Heart right ventricle (tissue), 16 donors: ENCODE data around the gene FOSB. TPM values are rescaled to one million over a fixed set of nuclear protein-coding genes. Genes with fewer than 3 reads are reported as not detected.

Experiments
- ATAC-seq, 8 donors: fragments of 200-7000 bp; cut with Tn5 transposase; one replicate each; pipeline ENCODE4 v1.9.1; 2020; ENCODE audit warnings: mild to moderate bottlenecking in 8 of 8, moderate library complexity in 8 of 8, moderate number of reproducible peaks in 1 of 8
- DNase-seq, 2 donors: peaks; one replicate each; pipeline ENCODE4 v3.0.0-alpha.2; 2020
- H3K27ac ChIP-seq, 10 donors: fragments of 200-600 bp; sonication (generic) in 2 of 10; one replicate each; pipeline versions ENCODE4 v1.5.0 to v1.8.0; 2020 to 2022; ENCODE audit warnings: mild to moderate bottlenecking in 3 of 10
- H3K27me3 ChIP-seq, 7 donors: fragments of 200-600 bp; one replicate each; pipeline ENCODE4 v1.8.0; 2021 to 2022; ENCODE audit warnings: mild to moderate bottlenecking in 2 of 7
- H3K36me3 ChIP-seq, 9 donors: fragments of 200-600 bp; sonication (generic) in 1 of 9; one replicate each; pipeline versions ENCODE4 v1.5.0 to v1.8.0; 2020 to 2022; ENCODE audit warnings: mild to moderate bottlenecking in 2 of 9
- H3K4me1 ChIP-seq, 9 donors: fragments of 200-600 bp; sonication (generic) in 1 of 9; one replicate each; pipeline versions ENCODE4 v1.5.0 to v1.8.0; 2020 to 2022; ENCODE audit warnings: mild to moderate bottlenecking in 4 of 9
- H3K4me3 ChIP-seq, 10 donors: fragments of 200-600 bp; sonication (generic) in 2 of 10; one replicate each; pipeline versions ENCODE4 v1.5.0 to v1.8.0; 2020 to 2022; ENCODE audit warnings: mild to moderate bottlenecking in 7 of 10, moderate library complexity in 2 of 10
- H3K9me3 ChIP-seq, 11 donors: fragments of 200-600 bp in 10 of 11; sonication (generic) in 2 of 11; one replicate each; pipeline versions ENCODE4 v1.5.0 to v1.8.0; 2013 to 2022; ENCODE audit warnings: mild to moderate bottlenecking in 2 of 11, control low read depth in 1 of 11, moderate library complexity in 1 of 11
- WGBS, 2 donors: extraction: QIAGEN DNeasy Blood & Tissue Kit; methylation state at CpG; one replicate each; pipeline ENCODE4 v1.1.7; 2013; ENCODE audit warnings: inconsistent platforms in 1 of 2; 5-methylcytosine and 5-hydroxymethylcytosine counted together
- intact Hi-C, 10 donors: fragments of 100-400 bp; cut with DNase I; formaldehyde crosslinking; loops; one replicate each; pipeline versions ENCODE4 v1.11.1 to v1.14.2; 2022
- polyA plus RNA-seq, 2 donors: library from polyadenylated mRNA; stranded (reverse); fragments of 200-250 nt; gene quantifications; one replicate each; pipeline ENCODE4 v1.2.3, GENCODE V29; 2013
- total RNA-seq, 10 donors: library from RNA; stranded (reverse); fragmentation: NEBNext Ultra II Directional in 3 of 10; extraction: Animal tissue kit (Norgen Biotek cat#: 25700) in 3 of 10; gene quantifications; one replicate each; pipeline versions ENCODE4 v1.2.1 to v1.2.4, GENCODE V29; 2021 to 2023
- TF ChIP-seq, protein P1 (sequence below), 9 donors: fragments of 200-600 bp; sonication (generic) in 2 of 9; IDR thresholded peaks; one replicate each; pipeline versions ENCODE4 v1.5.0 to v1.8.0; 2021 to 2022; ENCODE audit warnings: antibody characterized with exemption in 9 of 9, mild to moderate bottlenecking in 5 of 9, moderate library complexity in 1 of 9
- donor health status: Arrhythmogenic right ventricular cardiomyopathy.
- donor health status: ischemic (EF 13 %, LVEDD 7.1; RV severe dilation, severe dysfunction).
- donor health status: healthy with polysubstance abuse.
- donor health status: DM: no; HTN: yes; CAD: no.
- donor health status: DM: no; HTN: no; CAD: no.
- donor health status: ischemic (EF 25% LVEDD 6.9; RV normal size, moderate dysfunction).
- donor health status: ischemic (EF 25% LVEDD 5.7; RV mildly dilated, moderate dysfunction).
- donor health status: healthy.
- donor health status: DM: yes; HTN: yes; CAD: no.
- donor health status: Ischemic cardiomyopathy.
- donor health status: ischemic (EF 35%, LVEDD 5.7; RV mildly dilated, moderate dysfunction).
- donor health status: nonischemic (EF 11% LVEDD 7.7; RV severe dilation, severe dysfunction).
- donor health status: DM: yes; HTN: yes; CAD: no.
- donor health status: PGD.
- donor health status: ischemic (EF 29% LVEDD 5.4; RV normal size, mild dysfunction).
- donor health status: nonischemic (EF 23%, LVEDD 6.1; RV moderate dilation, normal function).

Gene FOSB
- total and polyA plus RNA-seq, 12 donors, result 0.39 to 54.5 (median 4.8) TPM

DNA sequence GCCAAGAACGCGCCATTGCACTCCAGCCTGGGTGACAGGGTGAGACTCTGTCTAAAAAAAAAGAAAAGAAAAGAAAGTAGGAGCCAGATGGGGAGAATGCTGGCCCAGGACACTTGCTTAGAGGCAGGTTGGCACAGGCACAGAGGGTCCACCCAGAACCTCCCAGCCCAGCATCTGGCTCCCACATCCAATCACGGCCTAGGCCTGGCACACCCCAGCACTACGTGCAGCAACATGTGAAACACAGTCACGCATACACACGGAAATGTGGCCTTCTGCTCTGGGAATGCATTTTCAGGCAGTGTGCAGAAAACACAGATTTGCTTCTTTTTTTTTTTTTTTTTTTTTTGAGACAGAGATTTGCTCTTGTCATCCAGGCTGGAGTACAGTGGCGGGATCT, 20.9 kb upstream of the FOSB start:
- no peak overlapping the region for H3K27ac ChIP-seq
- TF ChIP-seq, protein P1, sequence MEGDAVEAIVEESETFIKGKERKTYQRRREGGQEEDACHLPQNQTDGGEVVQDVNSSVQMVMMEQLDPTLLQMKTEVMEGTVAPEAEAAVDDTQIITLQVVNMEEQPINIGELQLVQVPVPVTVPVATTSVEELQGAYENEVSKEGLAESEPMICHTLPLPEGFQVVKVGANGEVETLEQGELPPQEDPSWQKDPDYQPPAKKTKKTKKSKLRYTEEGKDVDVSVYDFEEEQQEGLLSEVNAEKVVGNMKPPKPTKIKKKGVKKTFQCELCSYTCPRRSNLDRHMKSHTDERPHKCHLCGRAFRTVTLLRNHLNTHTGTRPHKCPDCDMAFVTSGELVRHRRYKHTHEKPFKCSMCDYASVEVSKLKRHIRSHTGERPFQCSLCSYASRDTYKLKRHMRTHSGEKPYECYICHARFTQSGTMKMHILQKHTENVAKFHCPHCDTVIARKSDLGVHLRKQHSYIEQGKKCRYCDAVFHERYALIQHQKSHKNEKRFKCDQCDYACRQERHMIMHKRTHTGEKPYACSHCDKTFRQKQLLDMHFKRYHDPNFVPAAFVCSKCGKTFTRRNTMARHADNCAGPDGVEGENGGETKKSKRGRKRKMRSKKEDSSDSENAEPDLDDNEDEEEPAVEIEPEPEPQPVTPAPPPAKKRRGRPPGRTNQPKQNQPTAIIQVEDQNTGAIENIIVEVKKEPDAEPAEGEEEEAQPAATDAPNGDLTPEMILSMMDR (IDR thresholded peaks at IDR 0.05), result no peak
- intact Hi-C loops, result loop anchor here in 1 of 10 donors (10.0 kb wide), 1 partner anchor 198 kb away; no protein-coding TSS in a partner anchor
- ATAC-seq (no peak), DNase-seq (no peak)
- H3K4me1 ChIP-seq, result peaks cover 7 to 59% (median 42%) of the 10 kb centered on the region in 9 donors
- no peaks in the 10 kb centered on the region for H3K27me3 ChIP-seq
- no peaks in the 10 kb centered on the region for H3K36me3 ChIP-seq
- H3K9me3 ChIP-seq, result no peaks in the 10 kb centered on the region
- WGBS, 2 donors, result 78 to 84% methylated on average over 7 of the region's 7 CpGs
- no peak overlapping the region for H3K4me3 ChIP-seq

DNA sequence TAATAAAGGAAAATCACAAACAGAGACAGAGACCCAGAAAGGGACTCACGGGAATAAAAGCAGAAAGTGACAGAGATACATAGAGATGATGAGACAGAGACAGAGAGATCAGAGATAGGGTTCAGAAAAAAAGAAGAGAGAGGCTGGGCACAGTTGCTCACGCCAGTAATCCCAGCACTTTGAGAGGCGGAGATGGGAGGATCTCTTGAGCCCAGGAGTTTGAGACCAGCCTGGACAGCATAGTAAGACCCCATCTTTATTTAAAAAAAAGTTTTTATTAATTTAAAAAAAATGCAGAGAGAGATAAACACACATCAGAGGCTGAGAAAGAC, 19.4 kb upstream of the FOSB start:
- DNase-seq, result no peak
- 93 to 96% methylated on average over 3 of the region's 3 CpGs for WGBS, 2 donors
- Histone ChIP-seq H3K27ac (no peak overlapping the region), H3K4me1 (peaks cover 7 to 52% (median 31%) of the 10 kb centered on the region in 9 donors), H3K27me3 (no peaks in the 10 kb centered on the region), H3K9me3 (no peaks in the 10 kb centered on the region), H3K36me3 (no peaks in the 10 kb centered on the region), H3K4me3 (no peak overlapping the region)
- intact Hi-C loops, result loop anchor here in 1 of 10 donors (10.0 kb wide), 1 partner anchor 196 kb away; no protein-coding TSS in a partner anchor
- ATAC-seq, result no peak
- TF ChIP-seq, protein P1 (IDR thresholded peaks at IDR 0.05), result no peak

DNA sequence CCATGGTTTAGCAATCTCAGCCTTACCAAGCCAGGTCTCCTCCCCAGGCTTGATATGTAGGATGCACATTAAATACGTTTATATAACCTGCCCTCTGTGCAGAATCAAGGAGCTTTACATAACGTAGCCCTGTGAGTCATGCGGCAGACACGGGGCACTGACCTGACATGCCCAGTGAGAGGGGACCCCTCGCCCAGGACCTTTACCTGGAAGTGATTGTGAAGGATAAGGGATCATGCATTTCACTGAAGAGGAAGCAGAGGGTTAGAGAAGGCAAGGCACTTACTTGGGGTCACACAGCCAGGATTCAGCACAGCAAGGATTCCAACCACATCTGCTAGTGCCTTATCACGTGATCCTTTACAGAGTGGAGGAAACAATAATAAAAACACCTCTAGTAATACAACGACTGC, 18.9 kb upstream of the FOSB start:
- Histone ChIP-seq H3K4me1 (peaks cover 7 to 51% (median 31%) of the 10 kb centered on the region in 9 donors), H3K27ac (peak overlapping the region in 1 of 10 donors; percentile 82), H3K27me3 (no peaks in the 10 kb centered on the region), H3K4me3 (no peak overlapping the region), H3K36me3 (no peaks in the 10 kb centered on the region), H3K9me3 (no peaks in the 10 kb centered on the region)
- 74 to 78% methylated on average over 7 of the region's 7 CpGs for WGBS, 2 donors
- intact Hi-C loops, result loop anchor here in 1 of 10 donors (10.0 kb wide), 1 partner anchor 196 kb away; no protein-coding TSS in a partner anchor
- DNase-seq, result no peak
- ATAC-seq, result no peak
- TF ChIP-seq, protein P1 (IDR thresholded peaks at IDR 0.05), result no peak

DNA sequence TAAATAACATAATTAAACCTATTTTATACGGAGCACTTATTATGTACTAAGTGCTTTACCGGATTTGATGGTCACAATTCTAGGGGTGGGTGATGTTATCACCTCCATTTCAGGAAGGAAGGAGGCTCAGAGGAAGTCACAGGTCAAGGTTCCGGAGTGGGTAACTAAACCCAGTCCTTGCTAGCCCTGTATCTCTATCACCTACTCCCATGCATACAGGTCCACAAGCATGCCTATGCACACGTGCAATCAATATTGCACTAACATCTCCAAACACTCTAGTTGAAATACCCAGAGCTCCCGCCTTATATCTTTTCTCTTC, 17.8 kb upstream of the FOSB start:
- ATAC-seq, result peak in 2 of 8 donors; percentile 3 to 5

More for the DNA sequence above, 17.8 kb upstream of the FOSB start:
- no peaks in the 10 kb centered on the region for H3K36me3 ChIP-seq
- DNase-seq, result no peak
- intact Hi-C loops, result loop anchor here in 2 of 10 donors (2.0 kb wide), 1 partner anchor 19 kb away; no protein-coding TSS in a partner anchor
- no peaks in the 10 kb centered on the region for H3K27me3 ChIP-seq
- H3K9me3 ChIP-seq, result no peaks in the 10 kb centered on the region
- peak overlapping the region in 8 of 10 donors; percentile 50 to 86 (median 82) for H3K27ac ChIP-seq
- TF ChIP-seq, protein P1 (IDR thresholded peaks at IDR 0.05), result no peak
- H3K4me1 ChIP-seq, result peaks cover 7 to 52% (median 26%) of the 10 kb centered on the region in 9 donors
- H3K4me3 ChIP-seq, result peak overlapping the region in 9 of 10 donors; percentile 46 to 74 (median 66)
- WGBS, 2 donors, result 37% methylated on average over 5 of the region's 5 CpGs
